Right atrium auricular region (tissue), 2 donors: ENCODE results near the gene STAC3. TPM values are rescaled to one million over a fixed set of nuclear protein-coding genes. Genes with fewer than 3 reads are reported as not detected.

Experiments used
- DNase-seq: peaks from one replicate; pipeline ENCODE4 v3.0.0-alpha.2; 2019; ENCODE audit warnings: low spot score
- H3K27ac ChIP-seq, 2 donors: fragments of 200-600 bp; sonication (generic); 1 replicate in 1 of 2; 2 replicates in 1 of 2; pipeline ENCODE4 v1.5.1; 2016 to 2019
- H3K27me3 ChIP-seq, 2 donors: fragments of 200-600 bp; sonication (generic); one replicate each; pipeline versions ENCODE4 v1.5.1 to v1.6.0; 2017 to 2019
- H3K36me3 ChIP-seq: fragments of 200-600 bp; sonication (generic); one replicate; pipeline ENCODE4 v1.5.1; 2016
- H3K4me1 ChIP-seq, 2 donors: fragments of 200-600 bp; sonication (generic); one replicate each; pipeline versions ENCODE4 v1.5.1 to v1.6.0; 2017 to 2019
- H3K4me3 ChIP-seq, 2 donors: fragments of 200-600 bp; sonication (generic); 1 replicate in 1 of 2; 2 replicates in 1 of 2; pipeline ENCODE4 v1.5.1; 2017 to 2019; ENCODE audit warnings: mild to moderate bottlenecking in 1 of 2, moderate library complexity in 1 of 2
- H3K9me3 ChIP-seq, 2 donors: fragments of 200-600 bp; sonication (generic); one replicate each; pipeline ENCODE4 v1.5.1; 2019
- total RNA-seq, 2 donors: library from RNA; depleted of rRNA; stranded (reverse); fragments of >200 nt; gene quantifications; one replicate each; pipeline ENCODE4 v1.1.0, GENCODE V29; 2016
- TF ChIP-seq, protein P1 (sequence below), 2 donors: fragments of 200-600 bp; sonication (generic); IDR thresholded peaks; one replicate each; pipeline ENCODE4 v1.5.1; 2019; ENCODE audit warnings: antibody characterized with exemption in 2 of 2

Gene STAC3
- total RNA-seq, 2 donors from 2014 or later, result 0.48 to 0.59 TPM

DNA sequence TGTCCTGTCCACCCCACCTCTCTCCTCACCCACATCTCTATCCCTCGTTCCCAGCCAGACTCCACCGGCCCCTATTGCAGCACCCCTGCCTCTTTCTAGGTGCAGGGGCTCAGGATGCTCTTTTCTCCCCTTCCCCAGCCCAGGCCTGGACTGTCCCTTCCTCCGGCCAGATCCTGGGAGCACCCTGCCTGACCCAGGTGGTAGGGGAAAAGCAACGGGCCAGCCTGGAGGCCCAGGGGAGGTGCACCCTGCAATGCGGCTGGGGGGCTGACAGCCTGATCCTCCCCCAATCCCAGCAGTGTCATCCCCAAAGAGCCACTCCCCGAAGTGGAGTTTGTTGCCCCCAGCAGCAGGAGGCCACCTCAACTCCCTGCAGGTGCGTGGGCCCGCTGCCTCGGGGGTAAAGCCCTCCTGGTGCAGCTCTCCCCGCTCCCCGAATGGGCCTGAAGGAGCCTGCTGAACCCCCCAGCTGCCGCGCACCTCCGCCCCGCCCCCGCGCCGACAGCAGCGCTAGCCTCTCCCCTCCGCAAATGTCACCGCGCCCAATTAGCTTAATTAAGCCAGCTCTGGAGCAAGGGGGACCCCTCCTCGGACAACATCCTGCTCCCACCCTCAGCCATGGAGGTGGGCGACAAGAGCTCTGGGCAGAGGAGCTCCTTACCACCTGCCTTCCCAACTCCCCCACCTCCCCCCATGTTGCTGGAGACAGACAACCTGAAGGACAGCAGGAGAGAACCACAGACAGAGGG lies 29.6 kb downstream of the STAC3 start:
- TF ChIP-seq, protein P1, sequence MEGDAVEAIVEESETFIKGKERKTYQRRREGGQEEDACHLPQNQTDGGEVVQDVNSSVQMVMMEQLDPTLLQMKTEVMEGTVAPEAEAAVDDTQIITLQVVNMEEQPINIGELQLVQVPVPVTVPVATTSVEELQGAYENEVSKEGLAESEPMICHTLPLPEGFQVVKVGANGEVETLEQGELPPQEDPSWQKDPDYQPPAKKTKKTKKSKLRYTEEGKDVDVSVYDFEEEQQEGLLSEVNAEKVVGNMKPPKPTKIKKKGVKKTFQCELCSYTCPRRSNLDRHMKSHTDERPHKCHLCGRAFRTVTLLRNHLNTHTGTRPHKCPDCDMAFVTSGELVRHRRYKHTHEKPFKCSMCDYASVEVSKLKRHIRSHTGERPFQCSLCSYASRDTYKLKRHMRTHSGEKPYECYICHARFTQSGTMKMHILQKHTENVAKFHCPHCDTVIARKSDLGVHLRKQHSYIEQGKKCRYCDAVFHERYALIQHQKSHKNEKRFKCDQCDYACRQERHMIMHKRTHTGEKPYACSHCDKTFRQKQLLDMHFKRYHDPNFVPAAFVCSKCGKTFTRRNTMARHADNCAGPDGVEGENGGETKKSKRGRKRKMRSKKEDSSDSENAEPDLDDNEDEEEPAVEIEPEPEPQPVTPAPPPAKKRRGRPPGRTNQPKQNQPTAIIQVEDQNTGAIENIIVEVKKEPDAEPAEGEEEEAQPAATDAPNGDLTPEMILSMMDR (IDR thresholded peaks at IDR 0.05), result no peak
- Histone ChIP-seq H3K36me3 (no peaks in the 10 kb centered on the region), H3K27me3 (peaks cover 31 to 37% of the 10 kb centered on the region in 2 donors), H3K4me1 (peaks cover 0 to 24% of the 10 kb centered on the region in 2 donors), H3K4me3 (no peak overlapping the region), H3K27ac (no peak overlapping the region), H3K9me3 (no peaks in the 10 kb centered on the region)
- DNase-seq, result no peak

DNA sequence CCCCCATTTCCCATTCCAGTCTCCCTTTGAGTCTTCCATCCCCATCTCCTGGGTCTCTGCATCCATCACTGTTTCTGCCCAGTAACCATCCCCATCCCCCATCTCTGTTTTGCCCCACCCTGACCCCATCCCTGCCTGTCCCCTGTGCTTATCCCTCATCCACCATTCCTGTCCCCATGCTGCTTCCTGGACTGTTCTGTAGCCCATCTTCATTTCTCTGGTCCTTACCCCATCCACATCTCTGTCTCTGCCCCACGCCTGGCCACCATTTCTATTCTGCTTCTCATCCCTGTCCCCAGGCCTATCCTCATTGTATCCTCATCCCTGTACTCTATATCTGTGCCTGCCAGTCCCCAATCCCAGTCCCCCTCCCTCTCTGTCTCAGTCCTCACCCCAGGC lies 30.2 kb downstream of the STAC3 start:
- TF ChIP-seq, protein P1 (IDR thresholded peaks at IDR 0.05), result no peak
- Histone ChIP-seq H3K27me3 (peaks cover 36% of the 10 kb centered on the region in 2 donors), H3K4me3 (no peak overlapping the region), H3K4me1 (peaks cover 0 to 30% of the 10 kb centered on the region in 2 donors), H3K36me3 (no peaks in the 10 kb centered on the region), H3K9me3 (no peaks in the 10 kb centered on the region), H3K27ac (no peak overlapping the region)
- no peak for DNase-seq

DNA sequence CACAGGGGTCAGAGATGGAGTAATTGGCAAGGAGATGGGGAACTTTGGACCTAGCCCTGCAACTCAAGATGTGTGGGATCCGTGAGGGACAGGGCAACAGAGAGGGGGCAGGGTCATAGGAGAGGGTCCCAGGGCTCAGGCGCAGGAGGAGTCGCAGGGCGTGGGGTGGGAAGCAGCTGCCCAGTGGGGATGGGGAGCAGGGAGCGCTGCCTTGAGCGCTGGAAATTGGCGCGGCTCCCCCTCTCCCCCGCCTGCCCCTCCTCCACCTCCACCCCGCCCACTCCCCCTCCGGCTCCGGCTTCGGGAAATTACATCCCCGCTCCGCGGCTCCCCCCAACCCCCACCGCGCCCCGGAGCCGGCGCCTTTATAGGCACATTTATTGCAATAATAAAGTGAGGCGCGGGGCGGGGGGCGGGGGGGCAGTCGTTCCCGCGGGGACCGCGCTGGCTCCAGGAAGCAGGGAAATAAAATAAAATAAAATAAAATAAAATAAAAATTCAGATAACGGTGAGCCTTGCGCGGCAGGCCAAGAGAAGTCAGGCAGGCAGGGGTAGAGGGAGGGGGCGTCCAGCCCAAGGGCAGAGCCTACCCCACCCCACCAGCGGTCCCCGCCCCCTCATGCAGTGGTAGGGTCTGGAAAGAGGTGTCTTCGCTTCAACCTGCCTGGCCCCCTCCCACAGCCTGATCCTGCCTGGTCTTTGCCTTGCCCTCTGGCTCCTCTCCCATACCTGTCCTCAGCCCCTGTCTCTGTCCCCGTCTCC lies 30.8 kb downstream of the STAC3 start:
- Histone ChIP-seq H3K27ac (no peak overlapping the region), H3K27me3 (peaks cover 31 to 33% of the 10 kb centered on the region in 2 donors), H3K4me1 (peaks cover 0 to 30% of the 10 kb centered on the region in 2 donors), H3K9me3 (no peaks in the 10 kb centered on the region), H3K36me3 (no peaks in the 10 kb centered on the region), H3K4me3 (no peak overlapping the region)
- no peak for DNase-seq
- TF ChIP-seq, protein P1 (IDR thresholded peaks at IDR 0.05), result no peak

DNA sequence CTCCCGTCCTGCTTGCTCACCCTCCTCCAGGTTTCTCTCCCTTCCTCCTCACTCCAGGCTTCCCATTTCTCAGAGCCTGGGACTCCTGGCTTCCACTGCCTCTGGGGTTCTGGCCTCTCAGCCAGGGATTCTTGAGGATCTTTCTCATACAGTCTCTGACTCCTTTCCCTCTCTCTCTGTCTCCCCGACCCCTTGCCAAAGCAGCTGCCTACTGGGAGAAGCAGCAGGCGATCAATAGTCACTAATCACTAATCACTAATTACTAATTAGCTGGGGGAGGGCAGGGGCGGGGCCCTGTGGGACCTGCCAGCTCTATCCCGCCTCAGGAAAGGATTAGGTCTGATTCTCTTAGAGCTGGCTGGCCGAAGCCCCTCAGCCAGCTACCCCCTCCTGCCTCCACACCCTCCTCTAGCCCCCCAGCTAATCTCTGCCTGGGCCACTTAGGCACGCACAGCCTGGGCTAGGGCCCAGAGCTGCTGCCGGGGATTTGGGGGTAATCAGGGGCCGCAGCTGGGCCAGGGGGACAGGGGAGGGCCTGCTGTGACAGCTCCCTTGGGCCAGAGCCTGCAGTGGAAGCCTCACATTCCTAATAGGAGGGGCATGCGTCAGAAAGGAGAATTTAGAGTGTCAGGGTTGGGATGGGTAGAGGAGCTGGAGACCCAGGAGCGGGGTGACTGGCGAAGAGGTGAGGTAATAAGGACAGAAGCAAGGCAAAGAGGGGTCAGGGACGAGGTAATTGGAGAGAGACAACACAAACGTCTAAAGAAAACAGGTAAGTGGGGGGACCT lies 31.6 kb downstream of the STAC3 start:
- peaks cover 26 to 28% of the 10 kb centered on the region in 2 donors for H3K27me3 ChIP-seq

More for the DNA sequence above, 31.6 kb downstream of the STAC3 start:
- TF ChIP-seq, protein P1 (IDR thresholded peaks at IDR 0.05), result no peak
- Histone ChIP-seq H3K36me3 (no peaks in the 10 kb centered on the region), H3K9me3 (no peaks in the 10 kb centered on the region), H3K27ac (no peak overlapping the region), H3K4me3 (no peak overlapping the region), H3K4me1 (peaks cover 0 to 28% of the 10 kb centered on the region in 2 donors)
- DNase-seq, result no peak
